ENCODE results near the gene RANBP1. TPM values are rescaled to one million over a fixed set of nuclear protein-coding genes. Genes with fewer than 3 reads are reported as not detected.

RANBP1 gene
- polyA plus RNA-seq, 1 donor (not counting 4 experiments of a cell fraction or from before 2014, with no cell fraction given), result 193 TPM

DNA sequence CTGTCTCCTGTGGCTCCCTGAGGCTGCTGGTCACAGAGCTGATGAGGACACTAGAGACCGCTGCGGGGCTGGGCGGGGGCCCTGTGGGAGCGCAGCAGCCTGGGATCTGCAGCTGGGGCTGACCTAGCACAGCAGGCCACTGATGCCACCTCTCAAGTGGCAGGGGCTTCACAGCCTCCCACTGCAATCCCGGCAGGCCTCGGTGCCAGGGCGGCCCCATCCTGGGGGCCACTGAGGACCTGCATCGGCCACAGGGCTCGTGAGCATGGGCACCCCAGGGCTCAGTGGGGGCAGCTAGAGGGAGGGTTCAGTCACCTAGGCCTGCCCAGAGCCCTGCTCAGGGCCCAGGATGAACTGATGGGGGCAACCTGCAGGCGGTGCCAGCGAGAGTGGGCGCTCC lies 49.5 kb downstream of the RANBP1 start:
- FAIRE-seq, result no peak

DNA sequence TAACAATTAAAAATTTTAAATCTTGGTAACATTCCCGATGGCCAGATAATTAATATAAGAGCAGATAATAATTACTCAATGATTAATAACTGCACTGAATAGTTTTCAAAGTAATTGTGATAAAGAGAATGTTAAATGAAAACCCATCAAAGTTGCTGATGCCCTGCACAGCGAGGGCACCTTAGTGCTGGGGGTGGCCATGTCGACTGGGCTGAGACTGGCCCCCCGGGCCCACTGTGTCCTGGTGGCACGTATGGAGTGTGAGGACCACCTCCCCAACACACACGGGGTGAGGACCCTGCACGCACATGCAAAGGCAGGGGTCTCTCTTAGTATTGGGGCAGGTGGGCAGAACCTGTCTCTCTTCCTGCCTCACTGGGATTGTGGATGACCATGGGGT lies 50.0 kb downstream of the RANBP1 start:
- dilution Hi-C loops (cut with MboI; ENCODE audit: extremely low pct_ligation_motif_present, low sequenced_read_pairs), result no loop called here
- no peak for DNase-seq (ENCODE audit: low read depth, low spot score)

More for the DNA sequence above, 49.5 kb downstream of the RANBP1 start:
- Histone ChIP-seq H3K9ac (ENCODE audit: control insufficient read depth, extremely low read depth, insufficient read depth, low read length) (no peak overlapping the region), H3K27ac (ENCODE audit: control insufficient read depth, insufficient read depth, low read length) (no peak overlapping the region), H3K4me2 (ENCODE audit: control insufficient read depth, extremely low read depth, insufficient read depth, low read depth, low read length) (no peak overlapping the region), H3K9me3 (ENCODE audit: control insufficient read depth, low read depth, low read length) (no peaks in the 10 kb centered on the region), H3K36me3 (ENCODE audit: control insufficient read depth in 2 of 2, extremely low read depth in 1 of 2, insufficient read depth in 2 of 2, low read length in 2 of 2) (no peaks in the 10 kb centered on the region), H3K9me1 (ENCODE audit: control insufficient read depth, extremely low read depth, insufficient read depth, low read length) (no peaks in the 10 kb centered on the region), H3K79me2 (ENCODE audit: control insufficient read depth, insufficient read depth, low read length) (no peaks in the 10 kb centered on the region), H4K20me1 (ENCODE audit: control insufficient read depth, extremely low read depth, insufficient read depth, low read length) (no peaks in the 10 kb centered on the region), H2AFZ (ENCODE audit: control insufficient read depth, low read length) (no peak overlapping the region), H3K27me3 (ENCODE audit: control insufficient read depth, extremely low read depth, insufficient read depth, low read length) (no peaks in the 10 kb centered on the region), H3K4me3 (ENCODE audit: control insufficient read depth in 2 of 3, extremely low read depth in 1 of 3, insufficient read depth in 2 of 3, low read depth in 1 of 3, low read length in 3 of 3) (no peak overlapping the region), H3K4me1 (ENCODE audit: control insufficient read depth, extremely low read depth, insufficient read depth, low read length) (no peaks in the 10 kb centered on the region)
- TF ChIP-seq EZH2 (IDR thresholded peaks at IDR 0.05; ENCODE audit: low read length), result no peak
- TF ChIP-seq, protein P1, sequence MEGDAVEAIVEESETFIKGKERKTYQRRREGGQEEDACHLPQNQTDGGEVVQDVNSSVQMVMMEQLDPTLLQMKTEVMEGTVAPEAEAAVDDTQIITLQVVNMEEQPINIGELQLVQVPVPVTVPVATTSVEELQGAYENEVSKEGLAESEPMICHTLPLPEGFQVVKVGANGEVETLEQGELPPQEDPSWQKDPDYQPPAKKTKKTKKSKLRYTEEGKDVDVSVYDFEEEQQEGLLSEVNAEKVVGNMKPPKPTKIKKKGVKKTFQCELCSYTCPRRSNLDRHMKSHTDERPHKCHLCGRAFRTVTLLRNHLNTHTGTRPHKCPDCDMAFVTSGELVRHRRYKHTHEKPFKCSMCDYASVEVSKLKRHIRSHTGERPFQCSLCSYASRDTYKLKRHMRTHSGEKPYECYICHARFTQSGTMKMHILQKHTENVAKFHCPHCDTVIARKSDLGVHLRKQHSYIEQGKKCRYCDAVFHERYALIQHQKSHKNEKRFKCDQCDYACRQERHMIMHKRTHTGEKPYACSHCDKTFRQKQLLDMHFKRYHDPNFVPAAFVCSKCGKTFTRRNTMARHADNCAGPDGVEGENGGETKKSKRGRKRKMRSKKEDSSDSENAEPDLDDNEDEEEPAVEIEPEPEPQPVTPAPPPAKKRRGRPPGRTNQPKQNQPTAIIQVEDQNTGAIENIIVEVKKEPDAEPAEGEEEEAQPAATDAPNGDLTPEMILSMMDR (optimal IDR thresholded peaks at IDR 0.05 in 1 of 3, IDR thresholded peaks at IDR 0.05 in 1 of 3, conservative IDR thresholded peaks at IDR 0.05 in 1 of 3; ENCODE audit: extremely low read depth in 1 of 3, insufficient read depth in 2 of 3, low read length in 3 of 3), result no peak
- dilution Hi-C loops (cut with MboI; ENCODE audit: extremely low pct_ligation_motif_present, low sequenced_read_pairs), result no loop called here
- no peak for DNase-seq (ENCODE audit: low read depth, low spot score)

More for the DNA sequence above, 50.0 kb downstream of the RANBP1 start:
- Histone ChIP-seq H3K79me2 (ENCODE audit: control insufficient read depth, insufficient read depth, low read length) (no peaks in the 10 kb centered on the region), H3K9me3 (ENCODE audit: control insufficient read depth, low read depth, low read length) (no peaks in the 10 kb centered on the region), H3K9me1 (ENCODE audit: control insufficient read depth, extremely low read depth, insufficient read depth, low read length) (no peaks in the 10 kb centered on the region), H2AFZ (ENCODE audit: control insufficient read depth, low read length) (no peak overlapping the region), H3K27ac (ENCODE audit: control insufficient read depth, insufficient read depth, low read length) (no peak overlapping the region), H3K4me3 (ENCODE audit: control insufficient read depth in 2 of 3, extremely low read depth in 1 of 3, insufficient read depth in 2 of 3, low read depth in 1 of 3, low read length in 3 of 3) (no peak overlapping the region), H3K4me1 (ENCODE audit: control insufficient read depth, extremely low read depth, insufficient read depth, low read length) (no peaks in the 10 kb centered on the region), H3K27me3 (ENCODE audit: control insufficient read depth, extremely low read depth, insufficient read depth, low read length) (no peaks in the 10 kb centered on the region), H4K20me1 (ENCODE audit: control insufficient read depth, extremely low read depth, insufficient read depth, low read length) (no peaks in the 10 kb centered on the region), H3K36me3 (ENCODE audit: control insufficient read depth in 2 of 2, extremely low read depth in 1 of 2, insufficient read depth in 2 of 2, low read length in 2 of 2) (no peaks in the 10 kb centered on the region), H3K4me2 (ENCODE audit: control insufficient read depth, extremely low read depth, insufficient read depth, low read depth, low read length) (no peak overlapping the region), H3K9ac (ENCODE audit: control insufficient read depth, extremely low read depth, insufficient read depth, low read length) (no peak overlapping the region)
- TF ChIP-seq EZH2 (IDR thresholded peaks at IDR 0.05; ENCODE audit: low read length), result no peak
- TF ChIP-seq, protein P1 (optimal IDR thresholded peaks at IDR 0.05 in 1 of 3, IDR thresholded peaks at IDR 0.05 in 1 of 3, conservative IDR thresholded peaks at IDR 0.05 in 1 of 3; ENCODE audit: extremely low read depth in 1 of 3, insufficient read depth in 2 of 3, low read length in 3 of 3), result no peak
- FAIRE-seq, result no peak

Measured in keratinocyte (primary cell).